DOHH2 (cell line): Measurements from ENCODE around the gene PTGES.

ENCODE experiments used
- H3F3A ChIP-seq: fragments of 200-600 bp; sonication (generic), shearing (Covaris generic); 2 replicates; pipeline ENCODE4 v1.6.0; 2016; ENCODE audit warnings: antibody characterized with exemption, mild to moderate bottlenecking; ENCODE audit not compliant: control insufficient read depth, insufficient read depth
- H3K27ac ChIP-seq: fragments of 200-600 bp; sonication (generic); 2 replicates; pipeline ENCODE4 v1.5.1; 2014; ENCODE audit warnings: low read depth, mild to moderate bottlenecking, low read length, moderate library complexity
- H3K27me3 ChIP-seq: fragments of 200-600 bp; sonication (generic); 2 replicates; pipeline ENCODE4 v1.6.1; 2014; ENCODE audit warnings: mild to moderate bottlenecking, low read length, mixed read lengths; ENCODE audit not compliant: control insufficient read depth
- H3K36me3 ChIP-seq: fragments of 200-600 bp; sonication (generic); 2 replicates; pipeline ENCODE4 v1.6.1; 2014; ENCODE audit warnings: mild to moderate bottlenecking, low read length, moderate library complexity, mixed read lengths; ENCODE audit not compliant: control insufficient read depth
- H3K4me1 ChIP-seq: fragments of 200-600 bp; sonication (generic); 2 replicates; pipeline ENCODE4 v1.6.1; 2014; ENCODE audit warnings: mild to moderate bottlenecking, low read length, mixed read lengths; ENCODE audit not compliant: control insufficient read depth
- H3K4me2 ChIP-seq: fragments of 200-600 bp; sonication (generic); 2 replicates; pipeline ENCODE4 v1.6.0; 2014; ENCODE audit warnings: mild to moderate bottlenecking, low read length, moderate library complexity
- H3K4me3 ChIP-seq: fragments of 200-600 bp; sonication (generic); 2 replicates; pipeline ENCODE4 v1.5.1; 2014; ENCODE audit warnings: mild to moderate bottlenecking, low read length, mixed read lengths
- H3K79me2 ChIP-seq: fragments of 200-600 bp; sonication (generic); 2 replicates; pipeline ENCODE4 v1.6.1; 2014; ENCODE audit warnings: mild to moderate bottlenecking, low read length, mixed read lengths; ENCODE audit not compliant: control insufficient read depth
- H3K9me2 ChIP-seq: fragments of 200-600 bp; sonication (generic); replicated peaks from 2 replicates; pipeline ENCODE4 v1.6.1; 2014; ENCODE audit warnings: mild to moderate bottlenecking, low read length, mixed read lengths; ENCODE audit not compliant: control insufficient read depth
- H3K9me3 ChIP-seq: fragments of 200-600 bp; sonication (generic); 2 replicates; pipeline ENCODE4 v1.6.1; 2014; ENCODE audit warnings: antibody characterized with exemption, low read length, mixed read lengths; ENCODE audit not compliant: control insufficient read depth, insufficient read depth
- H4K20me1 ChIP-seq: fragments of 200-600 bp; sonication (generic); 2 replicates; pipeline ENCODE4 v1.6.0; 2014; ENCODE audit warnings: low read depth, mild to moderate bottlenecking, antibody characterized with exemption, low read length, moderate library complexity; ENCODE audit not compliant: control insufficient read depth, insufficient read depth
- EZH2phosphoT487 ChIP-seq: fragments of 200-600 bp; sonication (generic); IDR thresholded peaks from 2 replicates; pipeline ENCODE4 v1.6.1; 2017; ENCODE audit warnings: borderline replicate concordance, mild to moderate bottlenecking, antibody characterized with exemption, low read length, moderate library complexity, mixed read lengths
- TF ChIP-seq, protein P1 (sequence below): fragments of 200-600 bp; sonication (generic); IDR thresholded peaks from one replicate; pipeline ENCODE4 v1.5.1; 2014; ENCODE audit warnings: antibody characterized with exemption, mild to moderate bottlenecking, low read depth, low read length; ENCODE audit not compliant: poor library complexity, severe bottlenecking

The PTGES gene

DNA sequence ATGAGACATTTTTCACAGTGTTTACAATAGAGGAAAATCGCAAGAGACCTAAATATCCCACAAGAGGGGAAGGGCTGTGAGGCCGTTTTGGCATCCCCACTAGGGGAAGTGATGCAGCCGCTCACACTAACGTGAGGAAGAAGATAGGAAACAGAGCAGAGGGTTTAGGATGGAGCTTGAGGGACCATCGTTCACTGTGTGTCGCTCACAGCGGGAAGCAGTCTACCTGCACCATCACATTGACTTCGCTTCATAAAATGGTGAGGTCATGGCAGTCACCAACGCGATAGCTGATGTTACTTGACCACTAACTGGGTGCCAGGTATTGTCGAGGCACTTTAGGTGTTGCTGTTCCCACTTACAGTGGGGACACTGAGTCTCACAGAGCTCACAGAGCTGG lies 51.8 kb downstream of the PTGES start:
- no peaks in the 10 kb centered on the region for H3K4me1 ChIP-seq
- H3F3A ChIP-seq: no peaks in the 10 kb centered on the region
- H3K9me2 ChIP-seq: no peaks in the 10 kb centered on the region
- H3K27me3 ChIP-seq: no peaks in the 10 kb centered on the region
- H3K9me3 ChIP-seq: no peaks in the 10 kb centered on the region
- H4K20me1 ChIP-seq: no peaks in the 10 kb centered on the region
- H3K4me3 ChIP-seq: no peak overlapping the region
- no peaks in the 10 kb centered on the region for H3K79me2 ChIP-seq
- H3K27ac ChIP-seq: no peak overlapping the region
- H3K36me3 ChIP-seq: no peaks in the 10 kb centered on the region
- TF ChIP-seq EZH2phosphoT487: no peak
- TF ChIP-seq, protein P1, sequence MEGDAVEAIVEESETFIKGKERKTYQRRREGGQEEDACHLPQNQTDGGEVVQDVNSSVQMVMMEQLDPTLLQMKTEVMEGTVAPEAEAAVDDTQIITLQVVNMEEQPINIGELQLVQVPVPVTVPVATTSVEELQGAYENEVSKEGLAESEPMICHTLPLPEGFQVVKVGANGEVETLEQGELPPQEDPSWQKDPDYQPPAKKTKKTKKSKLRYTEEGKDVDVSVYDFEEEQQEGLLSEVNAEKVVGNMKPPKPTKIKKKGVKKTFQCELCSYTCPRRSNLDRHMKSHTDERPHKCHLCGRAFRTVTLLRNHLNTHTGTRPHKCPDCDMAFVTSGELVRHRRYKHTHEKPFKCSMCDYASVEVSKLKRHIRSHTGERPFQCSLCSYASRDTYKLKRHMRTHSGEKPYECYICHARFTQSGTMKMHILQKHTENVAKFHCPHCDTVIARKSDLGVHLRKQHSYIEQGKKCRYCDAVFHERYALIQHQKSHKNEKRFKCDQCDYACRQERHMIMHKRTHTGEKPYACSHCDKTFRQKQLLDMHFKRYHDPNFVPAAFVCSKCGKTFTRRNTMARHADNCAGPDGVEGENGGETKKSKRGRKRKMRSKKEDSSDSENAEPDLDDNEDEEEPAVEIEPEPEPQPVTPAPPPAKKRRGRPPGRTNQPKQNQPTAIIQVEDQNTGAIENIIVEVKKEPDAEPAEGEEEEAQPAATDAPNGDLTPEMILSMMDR: no peak
- no peak overlapping the region for H3K4me2 ChIP-seq

DNA sequence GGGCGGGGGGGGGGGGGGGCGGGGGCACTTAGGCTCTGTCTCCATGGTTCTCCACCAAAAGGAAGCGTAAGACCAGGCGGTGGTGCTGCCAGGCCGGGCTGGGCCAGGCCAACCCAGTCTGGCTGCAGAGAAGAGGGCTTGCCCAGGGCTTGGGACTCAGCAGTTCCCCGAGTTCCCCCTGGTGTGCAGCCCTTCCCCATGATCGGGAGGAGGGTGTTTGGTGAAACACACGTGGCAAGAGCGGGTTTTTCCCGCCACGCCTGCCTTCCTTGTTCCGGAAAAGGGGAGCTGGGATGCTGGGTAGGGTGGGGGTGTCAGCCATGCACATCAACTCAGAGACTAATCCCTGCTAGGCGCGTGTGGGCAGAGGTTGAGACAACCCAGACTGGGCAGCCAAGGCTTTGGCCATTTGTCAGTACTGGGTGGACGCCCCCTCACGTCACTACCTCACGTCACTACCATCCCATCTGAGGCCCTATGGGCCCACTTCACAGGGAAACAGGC lies 54.5 kb downstream of the PTGES start:
- Histone ChIP-seq H3K9me2 (no peaks in the 10 kb centered on the region), H3K27ac (no peak overlapping the region), H3K36me3 (no peaks in the 10 kb centered on the region), H3K9me3 (no peaks in the 10 kb centered on the region), H3K4me1 (no peaks in the 10 kb centered on the region), H4K20me1 (no peaks in the 10 kb centered on the region), H3K4me2 (no peak overlapping the region), H3F3A (no peaks in the 10 kb centered on the region), H3K4me3 (no peak overlapping the region), H3K79me2 (no peaks in the 10 kb centered on the region), H3K27me3 (no peaks in the 10 kb centered on the region)
- no peak for TF ChIP-seq EZH2phosphoT487
- TF ChIP-seq, protein P1: no peak

DNA sequence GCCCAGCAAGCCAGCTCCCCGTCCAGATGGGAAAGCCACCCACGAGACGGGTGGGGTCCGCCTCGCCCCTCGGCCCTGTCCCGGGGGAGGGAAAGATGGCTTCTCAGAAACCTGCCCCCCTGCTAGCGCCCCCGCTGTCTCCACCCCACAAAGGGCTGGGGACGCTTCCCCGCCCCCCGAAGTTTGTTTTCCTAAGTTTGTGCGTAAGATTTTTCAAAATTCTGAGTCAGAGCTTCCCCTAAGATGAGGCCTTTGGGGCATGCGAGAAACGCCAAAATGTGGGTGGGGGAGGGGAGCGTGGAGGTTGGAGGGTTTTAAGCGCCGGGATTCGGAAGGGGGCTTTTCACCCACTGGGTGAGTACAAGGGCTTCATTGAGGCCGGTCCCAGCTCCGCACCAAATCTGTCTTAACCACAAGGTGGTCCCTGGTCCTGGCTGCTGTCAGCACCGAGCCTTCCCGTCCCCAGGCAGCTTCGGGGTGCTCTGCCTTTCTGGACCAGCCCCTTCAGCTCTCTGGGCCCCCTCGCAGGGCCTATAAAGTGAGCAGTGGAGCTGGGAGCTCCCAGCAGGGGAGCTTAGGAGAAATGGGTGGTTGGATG lies 55.1 kb downstream of the PTGES start:
- H3K27me3 ChIP-seq: no peaks in the 10 kb centered on the region
- H3K4me2 ChIP-seq: no peak overlapping the region
- no peaks in the 10 kb centered on the region for H3K9me2 ChIP-seq
- no peaks in the 10 kb centered on the region for H3K9me3 ChIP-seq
- no peak overlapping the region for H3K27ac ChIP-seq
- no peaks in the 10 kb centered on the region for H3K4me1 ChIP-seq
- no peaks in the 10 kb centered on the region for H3K36me3 ChIP-seq
- no peaks in the 10 kb centered on the region for H3F3A ChIP-seq
- no peak overlapping the region for H3K4me3 ChIP-seq
- no peaks in the 10 kb centered on the region for H3K79me2 ChIP-seq
- no peaks in the 10 kb centered on the region for H4K20me1 ChIP-seq
- TF ChIP-seq EZH2phosphoT487: no peak
- TF ChIP-seq, protein P1: no peak
